HepG2 (cell line): ENCODE results near the gene TAF12. TPM values are rescaled to one million over a fixed set of nuclear protein-coding genes. Genes with fewer than 3 reads are reported as not detected.
A peak's percentile ranks its signal among the peaks of the same experiment; 100 is the strongest.

ENCODE experiments used
- CSRNP2 ChIP-seq: sonication (generic); formaldehyde crosslinking; conservative IDR thresholded peaks from 2 replicates; pipeline ENCODE4 v1.8.0; 2022; ENCODE audit warnings: low read depth, missing genetic modification reagents
- DNMT3B ChIP-seq: conservative IDR thresholded peaks from 2 replicates; pipeline ENCODE4 v1.6.1; 2016; ENCODE audit warnings: missing biosample characterization, control low read depth
- FOSL2 ChIP-seq: sonication (generic); formaldehyde crosslinking; IDR thresholded peaks from 2 replicates; pipeline ENCODE4 v1.4.0; 2020; ENCODE audit warnings: missing genetic modification reagents
- FOXC1 ChIP-seq: sonication (generic); formaldehyde crosslinking; IDR thresholded peaks from 2 replicates; pipeline ENCODE4 v1.8.0; 2022; ENCODE audit warnings: mild to moderate bottlenecking, missing genetic modification reagents, borderline replicate concordance
- GATAD1 ChIP-seq: IDR thresholded peaks from 2 replicates; pipeline ENCODE4 v1.6.1; 2016; ENCODE audit warnings: missing genetic modification reagents, missing compliant biosample characterization
- KDM6A ChIP-seq: IDR thresholded peaks from 2 replicates; pipeline ENCODE4 v1.6.1; 2016; ENCODE audit warnings: low read depth
- MIXL1 ChIP-seq: IDR thresholded peaks from 2 replicates; pipeline ENCODE4 v1.6.1; 2016
- NBN ChIP-seq: fragments of 450-650 bp; conservative IDR thresholded peaks from 2 replicates; pipeline ENCODE4 v1.6.1; 2017
- NR2F6 ChIP-seq, 2 experiments: IDR thresholded peaks; 2 replicates each; pipeline ENCODE4 v1.6.1; 2016; ENCODE audit warnings: antibody characterized with exemption in 1 of 2, mild to moderate bottlenecking in 1 of 2
- POLR2AphosphoS2 ChIP-seq: IDR thresholded peaks from 2 replicates; pipeline ENCODE4 v1.6.1; 2011; ENCODE audit warnings: low read depth, low read length, improper control_type of control experiment
- POLR2AphosphoS5 ChIP-seq: IDR thresholded peaks from 2 replicates; pipeline ENCODE4 v1.6.1; 2012; ENCODE audit warnings: low read depth, low read length
- SRSF1 ChIP-seq: fragments of 200-400 bp; formaldehyde crosslinking; optimal IDR thresholded peaks from 2 replicates; pipeline ENCODE3; 2017; ENCODE audit warnings: mild to moderate bottlenecking, low read depth, low read length, moderate library complexity
- THAP7 ChIP-seq: sonication (generic); formaldehyde crosslinking; IDR thresholded peaks from 2 replicates; pipeline ENCODE4 v1.8.1; 2023; ENCODE audit warnings: mild to moderate bottlenecking, missing genetic modification reagents
- U2AF1 ChIP-seq: fragments of 200-400 bp; formaldehyde crosslinking; optimal IDR thresholded peaks from 2 replicates; pipeline ENCODE3; 2017; ENCODE audit warnings: mild to moderate bottlenecking, low read depth, low read length
- ZGPAT ChIP-seq: IDR thresholded peaks from 2 replicates; pipeline ENCODE4 v1.6.1; 2016; ENCODE audit warnings: mild to moderate bottlenecking
- ZNF160 ChIP-seq: sonication (generic); formaldehyde crosslinking; IDR thresholded peaks from 2 replicates; pipeline ENCODE4 v1.8.0; 2022; ENCODE audit warnings: mild to moderate bottlenecking, inconsistent platforms, missing genetic modification reagents
- ZNF33B ChIP-seq: sonication (generic); formaldehyde crosslinking; IDR thresholded peaks from 2 replicates; pipeline ENCODE4 v1.5.1; 2020; ENCODE audit warnings: mild to moderate bottlenecking, missing genetic modification reagents
- ZNF354B ChIP-seq: sonication (generic); formaldehyde crosslinking; IDR thresholded peaks from 2 replicates; pipeline ENCODE4 v1.8.0; 2022; ENCODE audit warnings: mild to moderate bottlenecking, missing genetic modification reagents
- polyA plus RNA-seq, 8 experiments: library from polyadenylated mRNA; depleted of rRNA in 3 of 8; stranded (reverse) in 7 of 8; unstranded in 1 of 8; fragments of >200 nt; fragmentation: Illumina TruSeq in 4 of 8; extraction: Trizol in 4 of 8; gene quantifications; 2 replicates each; pipeline versions ENCODE4 v1.2.1 to v1.2.3, GENCODE V29; 2011 to 2016; ENCODE audit warnings: low read depth in 4 of 8, missing spikeins in 1 of 8, mixed read lengths in 1 of 8; ENCODE audit not compliant: insufficient read depth in 1 of 8
- total RNA-seq, 5 experiments: library from RNA; depleted of rRNA; stranded (reverse); fragments of >200 nt; fragmentation: Illumina TruSeq; extraction: Trizol; gene quantifications; 2 replicates each; pipeline ENCODE4 v1.2.3, GENCODE V29; 2016; ENCODE audit warnings: low read depth in 1 of 5
- TF ChIP-seq, protein P1 (sequence below): sonication (generic); formaldehyde crosslinking; conservative IDR thresholded peaks from 2 replicates; pipeline ENCODE4 v1.8.0; 2022; ENCODE audit warnings: missing genetic modification reagents
- TF ChIP-seq, protein P2 (sequence below): sonication (generic); formaldehyde crosslinking; conservative IDR thresholded peaks from 2 replicates; pipeline ENCODE4 v1.5.0; 2020; ENCODE audit warnings: missing genetic modification reagents
- TF ChIP-seq, protein P3 (sequence below): IDR thresholded peaks from 2 replicates; pipeline ENCODE4 v1.6.1; 2018; ENCODE audit warnings: missing genetic modification reagents
- TF ChIP-seq, protein P4 (sequence below): IDR thresholded peaks from 2 replicates; pipeline ENCODE4 v1.6.1; 2012; ENCODE audit warnings: low read depth, low read length, improper control_type of control experiment

TAF12 gene
- total and polyA plus RNA-seq, 2 of the 13 experiments (the other 11 are each of a cell fraction or from before 2014, with no cell fraction given), result 16.3 to 17.1 TPM

DNA sequence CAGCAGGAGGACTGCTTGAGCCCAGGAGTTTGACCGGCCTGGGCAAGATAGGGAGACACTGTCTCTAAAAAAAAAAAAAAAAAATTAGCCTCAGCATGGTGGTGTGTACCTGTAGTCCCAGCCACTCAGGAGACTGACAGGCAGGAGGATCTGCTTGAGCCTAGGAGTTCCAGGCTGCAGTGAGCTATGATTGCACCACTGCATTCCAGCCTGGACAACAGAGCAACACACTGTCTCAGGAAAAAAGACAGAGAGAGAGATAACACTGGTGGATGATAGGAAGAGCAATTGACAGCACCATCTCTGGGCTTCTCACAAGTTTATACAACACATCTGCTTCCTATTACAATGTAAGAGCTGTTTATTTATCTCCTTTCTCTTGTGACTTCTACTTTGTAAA lies 3.2 kb upstream of the TAF12 start (continued):
- TF ChIP-seq NR2F6 (IDR thresholded peaks at IDR 0.05) (no peak), NR2F6 (CRISPR knock-in tag; IDR thresholded peaks at IDR 0.05) (peak; percentile 58), POLR2AphosphoS2 (no peak), U2AF1 (no peak), NBN (no peak), ZNF354B (no peak), ZNF160 (no peak), CSRNP2 (CRISPR knock-in tag) (no peak), FOSL2 (CRISPR knock-in tag) (0 out of 2 replicates have a peak, but pooled peaks have one; percentile 18), THAP7 (CRISPR knock-in tag) (no peak), FOXC1 (no peak), KDM6A (CRISPR knock-in tag) (no peak), ZGPAT (CRISPR knock-in tag) (0 out of 2 replicates have a peak, but pooled peaks have one; percentile 22), ZNF33B (CRISPR knock-in tag) (no peak), POLR2AphosphoS5 (no peak), MIXL1 (0 out of 2 replicates have a peak, but pooled peaks have one; percentile 44), GATAD1 (CRISPR knock-in tag) (peak; percentile 40; the same call in 1 of the 2 replicates), SRSF1 (no peak), DNMT3B (CRISPR knock-in tag) (no peak)
- TF ChIP-seq, protein P1, sequence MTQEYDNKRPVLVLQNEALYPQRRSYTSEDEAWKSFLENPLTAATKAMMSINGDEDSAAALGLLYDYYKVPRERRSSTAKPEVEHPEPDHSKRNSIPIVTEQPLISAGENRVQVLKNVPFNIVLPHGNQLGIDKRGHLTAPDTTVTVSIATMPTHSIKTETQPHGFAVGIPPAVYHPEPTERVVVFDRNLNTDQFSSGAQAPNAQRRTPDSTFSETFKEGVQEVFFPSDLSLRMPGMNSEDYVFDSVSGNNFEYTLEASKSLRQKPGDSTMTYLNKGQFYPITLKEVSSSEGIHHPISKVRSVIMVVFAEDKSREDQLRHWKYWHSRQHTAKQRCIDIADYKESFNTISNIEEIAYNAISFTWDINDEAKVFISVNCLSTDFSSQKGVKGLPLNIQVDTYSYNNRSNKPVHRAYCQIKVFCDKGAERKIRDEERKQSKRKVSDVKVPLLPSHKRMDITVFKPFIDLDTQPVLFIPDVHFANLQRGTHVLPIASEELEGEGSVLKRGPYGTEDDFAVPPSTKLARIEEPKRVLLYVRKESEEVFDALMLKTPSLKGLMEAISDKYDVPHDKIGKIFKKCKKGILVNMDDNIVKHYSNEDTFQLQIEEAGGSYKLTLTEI, result no peak
- TF ChIP-seq, protein P2, sequence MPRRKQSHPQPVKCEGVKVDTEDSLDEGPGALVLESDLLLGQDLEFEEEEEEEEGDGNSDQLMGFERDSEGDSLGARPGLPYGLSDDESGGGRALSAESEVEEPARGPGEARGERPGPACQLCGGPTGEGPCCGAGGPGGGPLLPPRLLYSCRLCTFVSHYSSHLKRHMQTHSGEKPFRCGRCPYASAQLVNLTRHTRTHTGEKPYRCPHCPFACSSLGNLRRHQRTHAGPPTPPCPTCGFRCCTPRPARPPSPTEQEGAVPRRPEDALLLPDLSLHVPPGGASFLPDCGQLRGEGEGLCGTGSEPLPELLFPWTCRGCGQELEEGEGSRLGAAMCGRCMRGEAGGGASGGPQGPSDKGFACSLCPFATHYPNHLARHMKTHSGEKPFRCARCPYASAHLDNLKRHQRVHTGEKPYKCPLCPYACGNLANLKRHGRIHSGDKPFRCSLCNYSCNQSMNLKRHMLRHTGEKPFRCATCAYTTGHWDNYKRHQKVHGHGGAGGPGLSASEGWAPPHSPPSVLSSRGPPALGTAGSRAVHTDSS (CRISPR knock-in tag), result no peak
- TF ChIP-seq, protein P3, sequence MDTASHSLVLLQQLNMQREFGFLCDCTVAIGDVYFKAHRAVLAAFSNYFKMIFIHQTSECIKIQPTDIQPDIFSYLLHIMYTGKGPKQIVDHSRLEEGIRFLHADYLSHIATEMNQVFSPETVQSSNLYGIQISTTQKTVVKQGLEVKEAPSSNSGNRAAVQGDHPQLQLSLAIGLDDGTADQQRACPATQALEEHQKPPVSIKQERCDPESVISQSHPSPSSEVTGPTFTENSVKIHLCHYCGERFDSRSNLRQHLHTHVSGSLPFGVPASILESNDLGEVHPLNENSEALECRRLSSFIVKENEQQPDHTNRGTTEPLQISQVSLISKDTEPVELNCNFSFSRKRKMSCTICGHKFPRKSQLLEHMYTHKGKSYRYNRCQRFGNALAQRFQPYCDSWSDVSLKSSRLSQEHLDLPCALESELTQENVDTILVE, result 0 out of 2 replicates have a peak, but pooled peaks have one; percentile 20
- TF ChIP-seq, protein P4, sequence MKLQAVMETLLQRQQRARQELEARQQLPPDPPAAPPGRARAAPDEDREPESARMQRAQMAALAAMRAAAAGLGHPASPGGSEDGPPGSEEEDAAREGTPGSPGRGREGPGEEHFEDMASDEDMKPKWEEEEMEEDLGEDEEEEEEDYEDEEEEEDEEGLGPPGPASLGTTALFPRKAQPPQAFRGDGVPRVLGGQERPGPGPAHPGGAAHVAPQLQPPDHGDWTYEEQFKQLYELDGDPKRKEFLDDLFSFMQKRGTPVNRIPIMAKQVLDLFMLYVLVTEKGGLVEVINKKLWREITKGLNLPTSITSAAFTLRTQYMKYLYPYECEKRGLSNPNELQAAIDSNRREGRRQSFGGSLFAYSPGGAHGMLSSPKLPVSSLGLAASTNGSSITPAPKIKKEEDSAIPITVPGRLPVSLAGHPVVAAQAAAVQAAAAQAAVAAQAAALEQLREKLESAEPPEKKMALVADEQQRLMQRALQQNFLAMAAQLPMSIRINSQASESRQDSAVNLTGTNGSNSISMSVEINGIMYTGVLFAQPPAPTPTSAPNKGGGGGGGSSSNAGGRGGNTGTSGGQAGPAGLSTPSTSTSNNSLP, result no peak
